CD4-positive, alpha-beta T cell treated with Interleukin-6 at 100 ng/mL for 8 hours (primary cell): ENCODE measurements around the gene TAC3.
"Not testable (repeated sequence)": the region's sequence is repeated elsewhere in the genome, so short reads cannot be mapped to it uniquely, and the experiment has no call there.

Experiments
- DNase-seq: peaks from one replicate; pipeline ENCODE4 v3.0.0-alpha.2; 2020; ENCODE audit warnings: mixed read lengths, low spot score

The TAC3 gene

GRCh38 chr12:57016348-57016747, at the start of gene TAC3:
Gene TAC3, minus strand, starts transcription at chr12:57016529. Its CDS starts 732 bp downstream, at chr12:57015797.
- DNase-seq: no peak

GRCh38 chr12:57063991-57064685, 47.8 kb upstream of the TAC3 start:
- peak; percentile 67 for DNase-seq

- DNase-seq: no peak
Observed at GRCh38 chr12:57058454-57058853, 42.1 kb upstream of the TAC3 start.

- no peak for DNase-seq
Observed at GRCh38 chr12:57057067-57057751, 40.9 kb upstream of the TAC3 start.

GRCh38 chr12:57055824-57056223, 39.5 kb upstream of the TAC3 start:
- DNase-seq: no peak

- DNase-seq: not testable (repeated sequence)
Observed at GRCh38 chr12:57053901-57054300, 37.6 kb upstream of the TAC3 start.

GRCh38 chr12:57053146-57053545, 36.8 kb upstream of the TAC3 start:
- DNase-seq: not testable (repeated sequence)

- DNase-seq: no peak
Observed at GRCh38 chr12:57051011-57051410, 34.7 kb upstream of the TAC3 start.

- no peak for DNase-seq
Observed at GRCh38 chr12:57049890-57050289, 33.6 kb upstream of the TAC3 start, which contains the start of gene MYO1A. Gene MYO1A, minus strand, starts transcription at chr12:57050129. Its CDS starts 1,806 bp downstream, at chr12:57048323.

- no peak for DNase-seq
Observed at GRCh38 chr12:57049119-57049446, 32.8 kb upstream of the TAC3 start.

- no peak for DNase-seq
Observed at GRCh38 chr12:57048423-57049118, 32.2 kb upstream of the TAC3 start.

- DNase-seq: no peak
Observed at GRCh38 chr12:57047981-57048380, 31.7 kb upstream of the TAC3 start.

GRCh38 chr12:57046947-57047890, 30.9 kb upstream of the TAC3 start:
- peak; percentile 17 for DNase-seq

GRCh38 chr12:57046086-57046791, 29.9 kb upstream of the TAC3 start:
- DNase-seq: no peak

GRCh38 chr12:57044889-57045288, 28.6 kb upstream of the TAC3 start:
- no peak for DNase-seq

- no peak for DNase-seq
Observed at GRCh38 chr12:57044468-57044867, 28.1 kb upstream of the TAC3 start.

GRCh38 chr12:57042695-57043094, 26.4 kb upstream of the TAC3 start:
- no peak for DNase-seq

GRCh38 chr12:57040750-57041149, 24.4 kb upstream of the TAC3 start:
- DNase-seq: no peak

GRCh38 chr12:57040211-57040610, 23.9 kb upstream of the TAC3 start:
- DNase-seq: no peak

- DNase-seq: no peak
Observed at GRCh38 chr12:57039016-57039798, 22.9 kb upstream of the TAC3 start.
